SH-SY5Y (cell line): ENCODE measurements around the gene UBE2E1.

ENCODE experiments used
- GATA2 ChIP-seq: IDR thresholded peaks from 2 replicates; pipeline ENCODE4 v1.6.1; 2011; ENCODE audit warnings: mild to moderate bottlenecking, low read depth, low read length
- GATA3 ChIP-seq: IDR thresholded peaks from 2 replicates; pipeline ENCODE4 v1.6.1; 2011; ENCODE audit warnings: low read depth, mild to moderate bottlenecking, low read length, moderate library complexity

Gene UBE2E1

GRCh38 chr3:23888617-23889228 is 83.0 kb downstream of the UBE2E1 start:
- TF ChIP-seq GATA2 = no peak
- TF ChIP-seq GATA3 = no peak

GRCh38 chr3:23889386-23889785 is 83.6 kb downstream of the UBE2E1 start:
- TF ChIP-seq GATA2 (no peak), GATA3 (no peak)

- TF ChIP-seq GATA2 (no peak), GATA3 (no peak)
These were observed 84.2 kb downstream of the UBE2E1 start for GRCh38 chr3:23889950-23890349.

- no peak for TF ChIP-seq GATA2
- TF ChIP-seq GATA3 = no peak
These were observed 88.7 kb downstream of the UBE2E1 start for GRCh38 chr3:23894254-23895061.

DNA sequence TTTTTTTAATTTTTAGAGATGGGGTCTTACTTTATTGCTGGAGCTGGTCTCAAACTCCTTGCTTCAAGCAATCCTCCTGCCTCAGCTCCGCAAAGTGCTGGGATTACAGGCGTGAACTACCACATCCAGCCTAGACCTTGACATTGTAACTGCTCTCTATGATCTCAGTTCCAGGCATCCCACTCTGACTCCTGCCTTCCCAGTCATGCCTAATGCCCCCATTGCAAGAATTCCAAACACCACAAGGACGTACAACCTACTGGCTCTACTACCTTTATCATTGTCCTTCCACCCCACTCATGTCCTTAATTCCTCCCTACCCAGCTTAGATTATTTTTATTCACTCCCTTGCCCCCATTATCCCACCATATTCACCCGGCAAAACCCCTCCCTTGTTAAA is 89.4 kb downstream of the UBE2E1 start:
- no peak for TF ChIP-seq GATA3

GRCh38 chr3:23900744-23901143 is 95.0 kb downstream of the UBE2E1 start:
- TF ChIP-seq GATA3 = no peak
- TF ChIP-seq GATA2 = no peak

GRCh38 chr3:23904545-23904944 is 98.8 kb downstream of the UBE2E1 start:
- TF ChIP-seq GATA3 = no peak
- no peak for TF ChIP-seq GATA2

- TF ChIP-seq GATA3 (no peak), GATA2 (no peak)
These were observed 103.6 kb downstream of the UBE2E1 start for GRCh38 chr3:23909341-23909740.

GRCh38 chr3:23911397-23911796 is 105.6 kb downstream of the UBE2E1 start:
- TF ChIP-seq GATA2 (no peak), GATA3 (no peak)

GRCh38 chr3:23913182-23913581 is 107.4 kb downstream of the UBE2E1 start:
- TF ChIP-seq GATA2 (no peak), GATA3 (no peak)

GRCh38 chr3:23913873-23914743 is 108.4 kb downstream of the UBE2E1 start:
- TF ChIP-seq GATA3 = no peak
- no peak for TF ChIP-seq GATA2

GRCh38 chr3:23915537-23916108 is 109.9 kb downstream of the UBE2E1 start:
- TF ChIP-seq GATA2 (peak; percentile 24; the same call in 1 of the 2 replicates), GATA3 (no peak)

DNA sequence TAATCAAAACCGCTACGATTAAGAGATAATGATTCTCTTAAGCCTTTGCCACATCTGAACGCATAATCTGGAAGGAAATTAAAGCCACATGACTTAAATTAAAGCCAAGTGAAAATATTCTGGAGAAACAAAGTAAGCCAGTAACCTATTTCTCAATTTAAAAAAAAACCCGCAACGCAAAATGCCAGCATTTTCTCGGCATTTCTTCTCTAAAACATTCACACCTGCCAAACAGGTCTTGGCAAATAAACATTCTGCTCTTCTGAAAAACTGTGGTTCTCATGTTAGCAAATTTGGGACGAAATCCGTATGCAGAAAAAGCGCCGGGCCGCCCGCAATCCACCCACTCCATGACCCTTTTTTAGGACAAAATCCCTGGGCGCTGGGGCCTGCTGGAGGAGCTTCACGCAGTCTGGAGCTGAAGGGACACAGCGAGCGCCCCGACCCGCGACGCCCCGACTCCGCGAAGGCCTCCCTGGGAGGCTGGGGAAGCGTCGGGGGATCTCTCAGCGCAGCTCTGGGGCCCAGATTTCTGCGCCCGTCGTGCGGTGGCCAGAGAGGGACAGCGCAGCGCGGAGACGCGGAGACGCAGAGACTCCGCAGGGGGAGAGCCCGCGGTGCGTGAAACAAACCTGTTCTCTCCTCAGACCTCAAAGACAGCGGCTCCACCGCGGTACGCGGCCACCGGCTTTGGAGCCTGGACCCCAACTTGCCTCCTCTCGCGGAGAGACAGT is 110.6 kb downstream of the UBE2E1 start:
- no peak for TF ChIP-seq GATA3
- TF ChIP-seq GATA2 = no peak

GRCh38 chr3:23916886-23917678 is 111.3 kb downstream of the UBE2E1 start, which contains the start of the genes NKIRAS1 and RPL15:
NKIRAS1 (minus strand) TSS chr3:23916990; CDS start chr3:23910904, 6,086 bp downstream.
RPL15 (plus strand) TSS chr3:23917132; CDS start chr3:23917860, 728 bp downstream.
- TF ChIP-seq GATA2 = no peak
- no peak for TF ChIP-seq GATA3
